PFSK-1 (cell line): ENCODE measurements around the gene TSEN34.

Experiments used
- FOXP2 ChIP-seq: optimal IDR thresholded peaks from 2 replicates; pipeline ENCODE3; 2011; ENCODE audit warnings: borderline replicate concordance, control low read depth, inconsistent platforms; ENCODE audit not compliant: insufficient read depth; ENCODE audit errors: extremely low read length, extremely low read depth
- POLR2AphosphoS5 ChIP-seq: IDR thresholded peaks from 2 replicates; pipeline ENCODE4 v1.6.1; 2012; ENCODE audit warnings: low read depth, mild to moderate bottlenecking, control low read depth, low read length, moderate library complexity
- SIN3A ChIP-seq: IDR thresholded peaks from 2 replicates; pipeline ENCODE4 v1.6.1; 2012; ENCODE audit warnings: mild to moderate bottlenecking, low read length, moderate library complexity, borderline replicate concordance; ENCODE audit not compliant: insufficient read depth
- TAF1 ChIP-seq: IDR thresholded peaks from 2 replicates; pipeline ENCODE4 v1.6.1; 2012; ENCODE audit warnings: low read length, control low read depth, borderline replicate concordance; ENCODE audit not compliant: insufficient read depth
- TF ChIP-seq, protein P1 (sequence below), 2 experiments: IDR thresholded peaks; 2 replicates each; pipeline versions ENCODE4 v1.6.1 to v1.8.0; 2011 to 2012; ENCODE audit warnings: low read depth in 2 of 2, low read length in 2 of 2, control low read depth in 1 of 2, inconsistent platforms in 1 of 2, mild to moderate bottlenecking in 1 of 2, moderate library complexity in 1 of 2; ENCODE audit not compliant: insufficient read depth in 1 of 2

TSEN34 gene

DNA sequence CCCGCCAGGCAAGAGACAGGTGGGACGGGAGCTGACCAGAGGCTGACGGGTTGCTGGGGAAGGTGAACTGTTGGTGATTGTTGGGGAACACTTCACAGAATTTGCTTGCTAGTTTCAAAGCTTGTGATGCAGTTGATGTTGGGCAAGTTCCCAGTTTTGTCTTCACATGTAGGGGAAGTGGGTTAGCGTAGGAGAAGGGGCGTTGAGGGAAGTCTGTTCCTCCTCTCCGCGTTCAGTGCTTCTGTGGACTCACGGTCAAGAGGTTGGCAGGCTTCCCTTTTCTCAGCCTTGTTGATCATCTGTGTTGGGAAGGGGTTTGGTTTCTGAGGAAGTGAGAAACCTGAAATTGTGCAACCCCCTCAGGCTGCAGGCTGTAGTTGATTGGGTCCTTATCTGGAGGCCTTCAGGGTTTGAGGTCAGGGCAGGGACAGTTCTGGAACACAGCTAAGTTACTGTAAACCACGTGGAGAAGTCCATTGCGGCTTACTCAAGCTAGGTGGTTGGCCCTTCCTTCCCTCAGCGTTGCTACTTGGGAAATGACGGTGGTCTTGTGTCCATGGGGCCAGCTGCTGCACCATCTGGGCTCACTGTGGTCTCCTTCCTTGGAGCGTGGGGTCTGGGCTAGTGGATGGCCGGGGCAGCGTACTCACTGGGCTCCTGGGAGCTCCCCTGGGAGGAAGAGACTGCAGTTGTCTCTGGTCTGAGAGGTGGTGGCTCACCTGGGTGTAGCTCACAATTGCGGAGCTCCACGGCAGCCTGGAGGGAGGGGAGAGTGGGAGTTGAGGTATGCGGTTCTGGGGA is 17.1 kb downstream of the TSEN34 start:
- TF ChIP-seq SIN3A (peak; percentile 79; the same call in 1 of the 2 replicates), FOXP2 (peak; percentile 11), POLR2AphosphoS5 (peak; percentile 59), TAF1 (peak; percentile 48; the same call in 1 of the 2 replicates)
- TF ChIP-seq, protein P1, sequence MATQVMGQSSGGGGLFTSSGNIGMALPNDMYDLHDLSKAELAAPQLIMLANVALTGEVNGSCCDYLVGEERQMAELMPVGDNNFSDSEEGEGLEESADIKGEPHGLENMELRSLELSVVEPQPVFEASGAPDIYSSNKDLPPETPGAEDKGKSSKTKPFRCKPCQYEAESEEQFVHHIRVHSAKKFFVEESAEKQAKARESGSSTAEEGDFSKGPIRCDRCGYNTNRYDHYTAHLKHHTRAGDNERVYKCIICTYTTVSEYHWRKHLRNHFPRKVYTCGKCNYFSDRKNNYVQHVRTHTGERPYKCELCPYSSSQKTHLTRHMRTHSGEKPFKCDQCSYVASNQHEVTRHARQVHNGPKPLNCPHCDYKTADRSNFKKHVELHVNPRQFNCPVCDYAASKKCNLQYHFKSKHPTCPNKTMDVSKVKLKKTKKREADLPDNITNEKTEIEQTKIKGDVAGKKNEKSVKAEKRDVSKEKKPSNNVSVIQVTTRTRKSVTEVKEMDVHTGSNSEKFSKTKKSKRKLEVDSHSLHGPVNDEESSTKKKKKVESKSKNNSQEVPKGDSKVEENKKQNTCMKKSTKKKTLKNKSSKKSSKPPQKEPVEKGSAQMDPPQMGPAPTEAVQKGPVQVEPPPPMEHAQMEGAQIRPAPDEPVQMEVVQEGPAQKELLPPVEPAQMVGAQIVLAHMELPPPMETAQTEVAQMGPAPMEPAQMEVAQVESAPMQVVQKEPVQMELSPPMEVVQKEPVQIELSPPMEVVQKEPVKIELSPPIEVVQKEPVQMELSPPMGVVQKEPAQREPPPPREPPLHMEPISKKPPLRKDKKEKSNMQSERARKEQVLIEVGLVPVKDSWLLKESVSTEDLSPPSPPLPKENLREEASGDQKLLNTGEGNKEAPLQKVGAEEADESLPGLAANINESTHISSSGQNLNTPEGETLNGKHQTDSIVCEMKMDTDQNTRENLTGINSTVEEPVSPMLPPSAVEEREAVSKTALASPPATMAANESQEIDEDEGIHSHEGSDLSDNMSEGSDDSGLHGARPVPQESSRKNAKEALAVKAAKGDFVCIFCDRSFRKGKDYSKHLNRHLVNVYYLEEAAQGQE (IDR thresholded peaks at IDR 0.05; ENCODE audit: insufficient read depth in 1 of 2, low read depth in 2 of 2, low read length in 2 of 2): peak in 1 of 2 experiments; percentile 53; a peak in 1 of 4 replicates

DNA sequence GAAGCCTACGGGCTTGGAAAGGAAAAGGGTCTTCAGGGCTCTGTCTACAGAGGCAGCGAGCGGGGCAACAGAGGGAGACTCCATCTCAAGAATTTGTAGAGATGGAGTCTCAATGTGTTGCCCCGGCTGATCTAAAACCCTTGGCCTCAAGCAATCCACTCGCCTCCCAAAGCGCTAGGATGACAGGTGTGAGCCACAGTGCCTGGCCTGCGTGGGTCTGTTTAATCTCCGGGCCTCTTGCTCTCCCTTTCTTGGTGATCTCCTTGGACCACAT is 17.6 kb downstream of the TSEN34 start:
- TF ChIP-seq, protein P1 (IDR thresholded peaks at IDR 0.05; ENCODE audit: insufficient read depth in 1 of 2, low read depth in 2 of 2, low read length in 2 of 2): no peak
- TF ChIP-seq POLR2AphosphoS5: peak; percentile 72

DNA sequence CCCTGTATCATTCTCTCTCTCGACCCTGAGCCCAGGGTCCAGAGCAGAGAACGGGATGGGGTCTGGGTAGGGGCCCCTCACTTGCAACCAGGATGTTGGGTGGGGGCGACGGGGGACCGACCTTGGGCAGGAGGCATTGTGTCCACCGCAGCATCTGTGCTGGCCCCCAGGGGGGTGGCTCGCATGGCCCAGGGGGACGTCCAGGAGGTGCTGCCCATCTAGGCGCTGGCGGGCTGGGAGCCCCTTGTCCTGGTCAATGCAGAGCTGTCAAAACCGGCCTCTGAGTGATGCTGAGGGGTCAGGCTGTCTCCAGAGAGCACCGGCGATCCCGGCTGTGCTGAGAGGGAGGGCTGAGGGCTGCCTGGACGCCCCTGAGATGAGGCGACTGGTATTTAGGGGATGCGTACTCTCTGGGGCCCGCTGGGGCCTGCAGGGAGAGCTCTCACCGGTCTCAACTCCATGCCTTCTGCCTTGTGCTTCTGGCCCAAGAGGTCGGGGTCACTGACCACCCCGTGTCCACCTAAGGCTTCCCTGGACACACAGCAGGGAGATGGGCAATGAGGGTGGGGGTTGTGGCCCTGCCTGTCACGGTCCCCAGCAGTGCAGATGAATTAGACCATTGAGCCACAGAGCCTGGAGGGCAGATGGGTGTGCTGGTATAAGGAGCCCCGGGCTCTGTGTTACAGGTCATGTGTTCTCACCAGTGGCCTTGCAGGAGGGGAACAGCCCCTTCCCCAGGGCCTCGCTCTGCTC is 18.1 kb downstream of the TSEN34 start:
- peak; percentile 29; the same call in 1 of the 2 replicates for TF ChIP-seq SIN3A
- TF ChIP-seq TAF1: no peak
- TF ChIP-seq, protein P1 (IDR thresholded peaks at IDR 0.05; ENCODE audit: insufficient read depth in 1 of 2, low read depth in 2 of 2, low read length in 2 of 2): no peak
- TF ChIP-seq FOXP2: peak; percentile 2
- TF ChIP-seq POLR2AphosphoS5: peak; percentile 14; the same call in 1 of the 2 replicates

DNA sequence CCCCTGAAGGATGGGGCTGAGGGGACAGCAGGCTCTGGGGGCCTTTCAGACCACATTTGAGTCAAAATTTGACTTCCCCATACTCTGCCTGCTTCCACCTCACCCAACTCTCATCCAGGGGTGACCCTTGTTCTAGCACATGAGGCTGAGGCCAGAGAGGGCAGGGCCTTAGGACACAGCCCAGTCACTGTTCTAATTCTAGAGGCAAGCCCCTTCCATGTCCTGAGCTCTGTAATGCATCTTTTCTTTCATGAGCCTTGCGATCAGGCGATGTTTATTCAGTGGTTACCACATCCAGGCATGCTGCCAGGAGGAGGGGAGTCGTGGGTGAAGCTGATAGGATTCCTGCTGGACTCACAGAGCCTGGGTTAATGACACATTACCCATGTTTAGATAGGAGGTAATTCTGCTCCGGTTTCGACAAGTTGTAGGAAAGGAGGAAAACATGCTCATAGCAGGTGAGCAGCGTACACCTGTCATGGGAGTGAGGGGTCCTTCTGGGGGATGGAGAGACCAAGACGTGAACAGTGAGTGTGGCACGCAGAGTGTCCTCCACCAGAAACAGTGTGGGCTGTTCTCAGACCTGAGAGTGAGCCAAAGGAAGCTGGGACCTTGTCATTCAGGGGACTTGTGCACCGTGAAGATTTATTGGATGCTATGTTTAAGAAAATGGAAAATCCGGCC is 18.8 kb downstream of the TSEN34 start:
- TF ChIP-seq SIN3A: peak; percentile 54; the same call in 1 of the 2 replicates
- TF ChIP-seq FOXP2: peak; percentile 34
- TF ChIP-seq TAF1: no peak
- TF ChIP-seq POLR2AphosphoS5: no peak; the same call in 1 of the 2 replicates
- TF ChIP-seq, protein P1 (IDR thresholded peaks at IDR 0.05; ENCODE audit: insufficient read depth in 1 of 2, low read depth in 2 of 2, low read length in 2 of 2): no peak
